ENCODE measurements around the gene HTR5A.

The HTR5A gene

GRCh38 chr7:155064186-155064585, 5.9 kb upstream of the HTR5A start:
- Mint-ChIP-seq H3K4me1 (ENCODE audit: low read depth) (no peaks in the 10 kb centered on the region), H3K36me3 (no peaks in the 10 kb centered on the region), H3K27ac (no peak overlapping the region), H3K4me3 (no peak overlapping the region), H3K9me3 (ENCODE audit: low read depth) (no peaks in the 10 kb centered on the region), H3K27me3 (peaks cover 19% of the 10 kb centered on the region)

- H3K9me3 Mint-ChIP-seq (ENCODE audit: low read depth): no peaks in the 10 kb centered on the region
- no peaks in the 10 kb centered on the region for H3K4me1 Mint-ChIP-seq (ENCODE audit: low read depth)
- no peaks in the 10 kb centered on the region for H3K36me3 Mint-ChIP-seq
- peaks cover 23% of the 10 kb centered on the region for H3K27me3 Mint-ChIP-seq
- no peak overlapping the region for H3K27ac Mint-ChIP-seq
- H3K4me3 Mint-ChIP-seq: no peak overlapping the region
Measured at GRCh38 chr7:155066417-155066950, 3.6 kb upstream of the HTR5A start.

- Mint-ChIP-seq H3K27ac (no peak overlapping the region), H3K9me3 (ENCODE audit: low read depth) (peaks cover 3% of the 10 kb centered on the region), H3K27me3 (peaks cover 47% of the 10 kb centered on the region), H3K4me3 (no peak overlapping the region), H3K36me3 (no peaks in the 10 kb centered on the region), H3K4me1 (ENCODE audit: low read depth) (no peaks in the 10 kb centered on the region)
Measured at GRCh38 chr7:155071121-155071651, 1.1 kb downstream of the HTR5A start.

GRCh38 chr7:155071916-155072571, 1.9 kb downstream of the HTR5A start:
- Mint-ChIP-seq H3K36me3 (no peaks in the 10 kb centered on the region), H3K4me3 (no peak overlapping the region), H3K9me3 (ENCODE audit: low read depth) (peaks cover 3% of the 10 kb centered on the region), H3K27ac (no peak overlapping the region), H3K27me3 (peaks cover 40% of the 10 kb centered on the region), H3K4me1 (ENCODE audit: low read depth) (no peaks in the 10 kb centered on the region)

GRCh38 chr7:155073922-155074321, 3.8 kb downstream of the HTR5A start:
- Mint-ChIP-seq H3K4me1 (ENCODE audit: low read depth) (no peaks in the 10 kb centered on the region), H3K27me3 (peaks cover 32% of the 10 kb centered on the region), H3K36me3 (no peaks in the 10 kb centered on the region), H3K9me3 (ENCODE audit: low read depth) (peaks cover 3% of the 10 kb centered on the region), H3K27ac (no peak overlapping the region), H3K4me3 (no peak overlapping the region)

- H3K4me1 Mint-ChIP-seq (ENCODE audit: low read depth): no peaks in the 10 kb centered on the region
- no peaks in the 10 kb centered on the region for H3K36me3 Mint-ChIP-seq
- H3K27me3 Mint-ChIP-seq: peaks cover 18% of the 10 kb centered on the region
- H3K9me3 Mint-ChIP-seq (ENCODE audit: low read depth): no peaks in the 10 kb centered on the region
- no peak overlapping the region for H3K4me3 Mint-ChIP-seq
- H3K27ac Mint-ChIP-seq: no peak overlapping the region
Measured at GRCh38 chr7:155084021-155084420, 13.9 kb downstream of the HTR5A start.

GRCh38 chr7:155084969-155085368, 14.8 kb downstream of the HTR5A start:
- Mint-ChIP-seq H3K4me1 (ENCODE audit: low read depth) (no peaks in the 10 kb centered on the region), H3K4me3 (no peak overlapping the region), H3K27ac (no peak overlapping the region), H3K9me3 (ENCODE audit: low read depth) (no peaks in the 10 kb centered on the region), H3K36me3 (no peaks in the 10 kb centered on the region), H3K27me3 (peaks cover 18% of the 10 kb centered on the region)

GRCh38 chr7:155090684-155091083, 20.6 kb downstream of the HTR5A start:
- no peaks in the 10 kb centered on the region for H3K36me3 Mint-ChIP-seq
- H3K4me3 Mint-ChIP-seq: no peak overlapping the region

GRCh38 chr7:155093596-155093995, 23.5 kb downstream of the HTR5A start:
- H3K4me3 Mint-ChIP-seq: no peak overlapping the region
- no peaks in the 10 kb centered on the region for H3K36me3 Mint-ChIP-seq
- peaks cover 9% of the 10 kb centered on the region for H3K27me3 Mint-ChIP-seq
- H3K27ac Mint-ChIP-seq: no peak overlapping the region
- H3K4me1 Mint-ChIP-seq (ENCODE audit: low read depth): peaks cover 19% of the 10 kb centered on the region
- H3K9me3 Mint-ChIP-seq (ENCODE audit: low read depth): no peaks in the 10 kb centered on the region

More at GRCh38 chr7:155090684-155091083, 20.6 kb downstream of the HTR5A start:
- Mint-ChIP-seq H3K4me1 (ENCODE audit: low read depth) (peaks cover 19% of the 10 kb centered on the region), H3K9me3 (ENCODE audit: low read depth) (no peaks in the 10 kb centered on the region), H3K27ac (no peak overlapping the region), H3K27me3 (peaks cover 13% of the 10 kb centered on the region)

GRCh38 chr7:155094636-155095135, 24.6 kb downstream of the HTR5A start:
- H3K36me3 Mint-ChIP-seq: no peaks in the 10 kb centered on the region
- no peaks in the 10 kb centered on the region for H3K9me3 Mint-ChIP-seq (ENCODE audit: low read depth)
- H3K27ac Mint-ChIP-seq: no peak overlapping the region
- peaks cover 19% of the 10 kb centered on the region for H3K4me1 Mint-ChIP-seq (ENCODE audit: low read depth)
- H3K4me3 Mint-ChIP-seq: no peak overlapping the region
- peaks cover 9% of the 10 kb centered on the region for H3K27me3 Mint-ChIP-seq

GRCh38 chr7:155097338-155097737, 27.2 kb downstream of the HTR5A start:
- H3K4me1 Mint-ChIP-seq (ENCODE audit: low read depth): peaks cover 4% of the 10 kb centered on the region
- H3K27ac Mint-ChIP-seq: no peak overlapping the region
- H3K9me3 Mint-ChIP-seq (ENCODE audit: low read depth): no peaks in the 10 kb centered on the region
- H3K27me3 Mint-ChIP-seq: peaks cover 11% of the 10 kb centered on the region
- no peaks in the 10 kb centered on the region for H3K36me3 Mint-ChIP-seq
- H3K4me3 Mint-ChIP-seq: no peak overlapping the region

GRCh38 chr7:155103839-155104238, 33.7 kb downstream of the HTR5A start:
- Mint-ChIP-seq H3K36me3 (no peaks in the 10 kb centered on the region), H3K4me3 (no peak overlapping the region), H3K27me3 (peaks cover 5% of the 10 kb centered on the region), H3K27ac (no peak overlapping the region), H3K4me1 (ENCODE audit: low read depth) (no peaks in the 10 kb centered on the region), H3K9me3 (ENCODE audit: low read depth) (no peaks in the 10 kb centered on the region)

- Mint-ChIP-seq H3K4me3 (no peak overlapping the region), H3K4me1 (ENCODE audit: low read depth) (no peaks in the 10 kb centered on the region), H3K9me3 (ENCODE audit: low read depth) (no peaks in the 10 kb centered on the region), H3K27me3 (peaks cover 8% of the 10 kb centered on the region), H3K27ac (no peak overlapping the region), H3K36me3 (no peaks in the 10 kb centered on the region)
Measured at GRCh38 chr7:155104913-155105312, 34.8 kb downstream of the HTR5A start.

GRCh38 chr7:155106356-155106755, 36.2 kb downstream of the HTR5A start:
- Mint-ChIP-seq H3K36me3 (no peaks in the 10 kb centered on the region), H3K4me1 (ENCODE audit: low read depth) (no peaks in the 10 kb centered on the region), H3K4me3 (no peak overlapping the region), H3K27ac (no peak overlapping the region), H3K9me3 (ENCODE audit: low read depth) (no peaks in the 10 kb centered on the region), H3K27me3 (peaks cover 11% of the 10 kb centered on the region)

- Mint-ChIP-seq H3K36me3 (no peaks in the 10 kb centered on the region), H3K4me1 (ENCODE audit: low read depth) (no peaks in the 10 kb centered on the region), H3K9me3 (ENCODE audit: low read depth) (no peaks in the 10 kb centered on the region), H3K27ac (no peak overlapping the region), H3K27me3 (peaks cover 13% of the 10 kb centered on the region), H3K4me3 (no peak overlapping the region)
Measured at GRCh38 chr7:155107126-155107525, 37.0 kb downstream of the HTR5A start.

Data from activated naive CD8-positive, alpha-beta T cell (primary cell).